Measurements from ENCODE around the gene SRR.
A peak's percentile ranks its signal among the peaks of the same experiment; 100 is the strongest.

SRR gene

GRCh38 chr17:2336215-2336851 is 32.6 kb downstream of the SRR start, which contains the start of gene TSR1:
TSS of gene TSR1 (minus strand) at chr17:2336457. CDS start at chr17:2336427, 30 bp downstream.
- peak within 1 kb of the TSS; percentile 95 for H3K4me3 ChIP-seq (ENCODE audit: low read depth, low read length)
- H3K27me3 ChIP-seq (ENCODE audit: control insufficient read depth, insufficient read depth, low read length), result no peaks in the 10 kb centered on the region
- peaks cover 34% of the 10 kb centered on the region for H3K36me3 ChIP-seq (ENCODE audit: control insufficient read depth, insufficient read depth, low read length)

GRCh38 chr17:2336852-2337543 is 33.2 kb downstream of the SRR start, which contains the start of gene SGSM2:
TSS of gene SGSM2 (plus strand) at chr17:2337501. CDS start at chr17:2337689, 188 bp downstream.
- H3K4me3 ChIP-seq (ENCODE audit: low read depth, low read length), result peak within 1 kb of the TSS; percentile 95
- peaks cover 28% of the 10 kb centered on the region for H3K36me3 ChIP-seq (ENCODE audit: control insufficient read depth, insufficient read depth, low read length)
- no peaks in the 10 kb centered on the region for H3K27me3 ChIP-seq (ENCODE audit: control insufficient read depth, insufficient read depth, low read length)
- peaks cover 5% of the 10 kb centered on the region for H3K4me1 ChIP-seq (ENCODE audit: control insufficient read depth, insufficient read depth, low read length)
- H3K9me3 ChIP-seq (ENCODE audit: control insufficient read depth, insufficient read depth, low read length), result no peaks in the 10 kb centered on the region
- peak within 1 kb of the TSS; percentile 90 for H3K9ac ChIP-seq (ENCODE audit: low read depth, low read length)

More at GRCh38 chr17:2336215-2336851, 32.6 kb downstream of the SRR start, which contains the start of gene TSR1:
- no peaks in the 10 kb centered on the region for H3K9me3 ChIP-seq (ENCODE audit: control insufficient read depth, insufficient read depth, low read length)
- peak within 1 kb of the TSS; percentile 90 for H3K9ac ChIP-seq (ENCODE audit: low read depth, low read length)
- H3K4me1 ChIP-seq (ENCODE audit: control insufficient read depth, insufficient read depth, low read length), result peaks cover 5% of the 10 kb centered on the region

GRCh38 chr17:2337544-2338314 is 34.0 kb downstream of the SRR start:
- Histone ChIP-seq H3K9me3 (ENCODE audit: control insufficient read depth, insufficient read depth, low read length) (no peaks in the 10 kb centered on the region), H3K27me3 (ENCODE audit: control insufficient read depth, insufficient read depth, low read length) (no peaks in the 10 kb centered on the region), H3K36me3 (ENCODE audit: control insufficient read depth, insufficient read depth, low read length) (peaks cover 25% of the 10 kb centered on the region), H3K4me3 (ENCODE audit: low read depth, low read length) (peak overlapping the region; percentile 65), H3K9ac (ENCODE audit: low read depth, low read length) (no peak overlapping the region), H3K4me1 (ENCODE audit: control insufficient read depth, insufficient read depth, low read length) (peaks cover 5% of the 10 kb centered on the region)

- Histone ChIP-seq H3K36me3 (ENCODE audit: control insufficient read depth, insufficient read depth, low read length) (peaks cover 19% of the 10 kb centered on the region), H3K9me3 (ENCODE audit: control insufficient read depth, insufficient read depth, low read length) (no peaks in the 10 kb centered on the region), H3K4me1 (ENCODE audit: control insufficient read depth, insufficient read depth, low read length) (peaks cover 5% of the 10 kb centered on the region), H3K27me3 (ENCODE audit: control insufficient read depth, insufficient read depth, low read length) (no peaks in the 10 kb centered on the region), H3K9ac (ENCODE audit: low read depth, low read length) (no peak overlapping the region), H3K4me3 (ENCODE audit: low read depth, low read length) (peak overlapping the region; percentile 65)
Observed at GRCh38 chr17:2338315-2338657, 34.5 kb downstream of the SRR start.

- H3K4me1 ChIP-seq (ENCODE audit: control insufficient read depth, insufficient read depth, low read length), result peaks cover 5% of the 10 kb centered on the region
- H3K36me3 ChIP-seq (ENCODE audit: control insufficient read depth, insufficient read depth, low read length), result peaks cover 3% of the 10 kb centered on the region
- H3K27me3 ChIP-seq (ENCODE audit: control insufficient read depth, insufficient read depth, low read length), result no peaks in the 10 kb centered on the region
- no peak overlapping the region for H3K4me3 ChIP-seq (ENCODE audit: low read depth, low read length)
- H3K9me3 ChIP-seq (ENCODE audit: control insufficient read depth, insufficient read depth, low read length), result no peaks in the 10 kb centered on the region
- no peak overlapping the region for H3K9ac ChIP-seq (ENCODE audit: low read depth, low read length)
Observed at GRCh38 chr17:2343421-2343820, 39.7 kb downstream of the SRR start.

- no peak overlapping the region for H3K9ac ChIP-seq (ENCODE audit: low read depth, low read length)
- H3K4me3 ChIP-seq (ENCODE audit: low read depth, low read length), result no peak overlapping the region
- H3K9me3 ChIP-seq (ENCODE audit: control insufficient read depth, insufficient read depth, low read length), result no peaks in the 10 kb centered on the region
- peaks cover 7% of the 10 kb centered on the region for H3K4me1 ChIP-seq (ENCODE audit: control insufficient read depth, insufficient read depth, low read length)
- peaks cover 3% of the 10 kb centered on the region for H3K36me3 ChIP-seq (ENCODE audit: control insufficient read depth, insufficient read depth, low read length)
- no peaks in the 10 kb centered on the region for H3K27me3 ChIP-seq (ENCODE audit: control insufficient read depth, insufficient read depth, low read length)
Observed at GRCh38 chr17:2344528-2344927, 40.8 kb downstream of the SRR start.

GRCh38 chr17:2346475-2346874 is 42.7 kb downstream of the SRR start:
- H3K9ac ChIP-seq (ENCODE audit: low read depth, low read length), result no peak overlapping the region
- H3K4me1 ChIP-seq (ENCODE audit: control insufficient read depth, insufficient read depth, low read length), result peaks cover 7% of the 10 kb centered on the region
- H3K27me3 ChIP-seq (ENCODE audit: control insufficient read depth, insufficient read depth, low read length), result no peaks in the 10 kb centered on the region
- no peaks in the 10 kb centered on the region for H3K9me3 ChIP-seq (ENCODE audit: control insufficient read depth, insufficient read depth, low read length)
- H3K36me3 ChIP-seq (ENCODE audit: control insufficient read depth, insufficient read depth, low read length), result peaks cover 3% of the 10 kb centered on the region
- H3K4me3 ChIP-seq (ENCODE audit: low read depth, low read length), result no peak overlapping the region

GRCh38 chr17:2347805-2348685 is 44.3 kb downstream of the SRR start:
- Histone ChIP-seq H3K27me3 (ENCODE audit: control insufficient read depth, insufficient read depth, low read length) (no peaks in the 10 kb centered on the region), H3K4me1 (ENCODE audit: control insufficient read depth, insufficient read depth, low read length) (peaks cover 7% of the 10 kb centered on the region), H3K36me3 (ENCODE audit: control insufficient read depth, insufficient read depth, low read length) (peaks cover 3% of the 10 kb centered on the region), H3K9me3 (ENCODE audit: control insufficient read depth, insufficient read depth, low read length) (no peaks in the 10 kb centered on the region), H3K4me3 (ENCODE audit: low read depth, low read length) (peak overlapping the region; percentile 39), H3K9ac (ENCODE audit: low read depth, low read length) (peak overlapping the region; percentile 61)

- H3K4me1 ChIP-seq (ENCODE audit: control insufficient read depth, insufficient read depth, low read length), result peaks cover 7% of the 10 kb centered on the region
- H3K27me3 ChIP-seq (ENCODE audit: control insufficient read depth, insufficient read depth, low read length), result no peaks in the 10 kb centered on the region
- H3K36me3 ChIP-seq (ENCODE audit: control insufficient read depth, insufficient read depth, low read length), result no peaks in the 10 kb centered on the region
- H3K4me3 ChIP-seq (ENCODE audit: low read depth, low read length), result no peak overlapping the region
- no peak overlapping the region for H3K9ac ChIP-seq (ENCODE audit: low read depth, low read length)
- H3K9me3 ChIP-seq (ENCODE audit: control insufficient read depth, insufficient read depth, low read length), result no peaks in the 10 kb centered on the region
Observed at GRCh38 chr17:2351269-2351668, 47.5 kb downstream of the SRR start.

- H3K4me1 ChIP-seq (ENCODE audit: control insufficient read depth, insufficient read depth, low read length), result no peaks in the 10 kb centered on the region
- no peak overlapping the region for H3K4me3 ChIP-seq (ENCODE audit: low read depth, low read length)
- H3K36me3 ChIP-seq (ENCODE audit: control insufficient read depth, insufficient read depth, low read length), result no peaks in the 10 kb centered on the region
- no peaks in the 10 kb centered on the region for H3K27me3 ChIP-seq (ENCODE audit: control insufficient read depth, insufficient read depth, low read length)
- H3K9me3 ChIP-seq (ENCODE audit: control insufficient read depth, insufficient read depth, low read length), result no peaks in the 10 kb centered on the region
- H3K9ac ChIP-seq (ENCODE audit: low read depth, low read length), result no peak overlapping the region
Observed at GRCh38 chr17:2354311-2354710, 50.6 kb downstream of the SRR start.

- Histone ChIP-seq H3K36me3 (ENCODE audit: control insufficient read depth, insufficient read depth, low read length) (peaks cover 5% of the 10 kb centered on the region), H3K27me3 (ENCODE audit: control insufficient read depth, insufficient read depth, low read length) (no peaks in the 10 kb centered on the region), H3K9me3 (ENCODE audit: control insufficient read depth, insufficient read depth, low read length) (no peaks in the 10 kb centered on the region), H3K4me3 (ENCODE audit: low read depth, low read length) (no peak overlapping the region), H3K4me1 (ENCODE audit: control insufficient read depth, insufficient read depth, low read length) (no peaks in the 10 kb centered on the region), H3K9ac (ENCODE audit: low read depth, low read length) (no peak overlapping the region)
Observed at GRCh38 chr17:2357237-2357636, 53.5 kb downstream of the SRR start.

Measured in iPS-15b (cell line).